ENCODE results near the gene SPATA31A3. TPM values are rescaled to one million over a fixed set of nuclear protein-coding genes. Genes with fewer than 3 reads are reported as not detected.
"Not testable (repeated sequence)": the region's sequence is repeated elsewhere in the genome, so short reads cannot be mapped to it uniquely, and the experiment has no call there.

SPATA31A3 gene
- not detected in 2 replicates for total RNA-seq (2021; fragmentation: NEBNext Ultra II Directional; extraction: Animal tissue kit (Norgen Biotek cat#: 25700))
- 0.05 TPM in 1 of 2 replicates, not detected in the other for polyA plus RNA-seq (2011; rRNA removed)
- 0.04 TPM for polyA plus RNA-seq (2011; cell fraction: cytosol; rRNA removed)
- 0.06 TPM for polyA plus RNA-seq (2011; cell fraction: nucleus; rRNA removed)
- polyA plus RNA-seq (2012, experiment 1 of 2), result 0.07 to 0.08 TPM in 2 of 4 replicates, not detected in the others
- polyA plus RNA-seq (2012, experiment 2 of 2), result not detected
- 0.02 TPM for polyA plus RNA-seq (2013, experiment 1 of 2)
- 0.02 TPM for polyA plus RNA-seq (2013, experiment 2 of 2)
- polyA minus RNA-seq (2011; rRNA and poly(A)+ RNA removed), result 0.10 TPM in 1 of 2 replicates, not detected in the other
- not detected for polyA minus RNA-seq (2011; cell fraction: cytosol; rRNA and poly(A)+ RNA removed)
- 0.20 TPM for polyA minus RNA-seq (2011; cell fraction: nucleus; rRNA and poly(A)+ RNA removed)
- long read RNA-seq, experiment 1, result 0 reads
- long read RNA-seq, experiment 2, result 0 reads

DNA sequence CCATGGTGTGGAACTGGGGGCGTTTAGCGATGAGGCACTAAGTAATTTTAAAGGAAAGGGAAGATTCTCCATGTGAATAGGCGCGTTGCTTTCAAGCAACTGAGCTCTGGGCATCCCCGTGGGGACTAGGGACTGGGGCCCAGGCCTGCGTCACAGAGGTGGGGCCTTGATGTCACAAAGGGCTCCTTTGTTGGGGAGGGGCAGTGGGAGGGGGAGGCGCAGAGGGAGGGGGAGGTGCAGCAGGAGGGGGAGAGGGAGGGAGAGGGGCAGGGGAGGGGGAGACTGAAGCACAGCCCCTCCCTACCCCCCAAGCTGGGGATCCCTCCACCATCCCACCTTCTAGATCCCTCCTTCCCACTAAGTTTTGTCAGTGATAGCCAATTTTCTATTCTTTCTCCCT lies at the start of gene SPATA31A3:
SPATA31A3 (minus strand) TSS at position 101 of the 400 bp plus-strand sequence; CDS start at position 72, 29 bp downstream.
- H3K9ac ChIP-seq (replicated peaks in 1 of 4; ENCODE audit: extremely low read depth in 1 of 4, low read depth in 3 of 4, low read length in 3 of 4); H3K23ac ChIP-seq (ENCODE audit: insufficient read length); H2AK5ac ChIP-seq (ENCODE audit: low read depth, low read length); H3K27me3 ChIP-seq (replicated peaks in 1 of 4; ENCODE audit: control insufficient read depth in 3 of 4, extremely low read depth in 1 of 4, insufficient read depth in 3 of 4, low read length in 3 of 4); H2BK120ac ChIP-seq (replicated peaks; ENCODE audit: low read depth, low read length); H2BK12ac ChIP-seq (ENCODE audit: low read depth, low read length); H3K56ac ChIP-seq (replicated peaks; ENCODE audit: insufficient read length, low read depth, low read length); POLR2A ChIA-PET (ENCODE audit: partially characterized antibody); H2BK5ac ChIP-seq (ENCODE audit: low read depth, low read length); FAIRE-seq; H4K91ac ChIP-seq (replicated peaks; ENCODE audit: insufficient read length, low read length); H2BK20ac ChIP-seq (ENCODE audit: low read length); H4K20me1 ChIP-seq (replicated peaks in 1 of 2; ENCODE audit: control insufficient read depth in 1 of 2, insufficient read depth in 2 of 2, low read length in 2 of 2); H4K8ac ChIP-seq (ENCODE audit: extremely low read depth, insufficient read depth, low read length); H3K4me3 ChIP-seq (ENCODE audit: extremely low read depth in 1 of 4, insufficient read depth in 2 of 4, low read depth in 3 of 4, low read length in 4 of 4); H3K9me3 ChIP-seq (ENCODE audit: insufficient read depth in 2 of 2, low read depth in 1 of 2, low read length in 1 of 2); H2AFZ ChIP-seq (ENCODE audit: low read length); H3K4me2 ChIP-seq (ENCODE audit: insufficient read depth in 1 of 2, low read depth in 2 of 2, low read length in 2 of 2); H3K27ac ChIP-seq (ENCODE audit: low read depth, low read length); H3K14ac ChIP-seq (ENCODE audit: insufficient read length); H2BK15ac ChIP-seq (ENCODE audit: low read length); CTCF ChIA-PET (ENCODE audit: partially characterized antibody); H3K79me1 ChIP-seq (ENCODE audit: low read depth, low read length); H3K4me1 ChIP-seq (replicated peaks in 1 of 4; ENCODE audit: control insufficient read depth in 3 of 4, insufficient read depth in 4 of 4, low read length in 3 of 4); H3K79me2 ChIP-seq (ENCODE audit: control insufficient read depth in 1 of 2, insufficient read depth in 2 of 2, low read length in 2 of 2); DNase-seq (ENCODE audit: low read depth in 1 of 2, low spot score in 2 of 2); H3K18ac ChIP-seq (ENCODE audit: extremely low read depth, low read length); H3K36me3 ChIP-seq (ENCODE audit: control insufficient read depth in 2 of 4, insufficient read depth in 4 of 4, low read length in 3 of 4); H4K5ac ChIP-seq (ENCODE audit: insufficient read length, low read depth, low read length); H3K4ac ChIP-seq (replicated peaks; ENCODE audit: insufficient read length, low read depth, low read length); H3K23me2 ChIP-seq (ENCODE audit: low read depth, low read length): not testable (repeated sequence)
- WGBS, 2 experiments (ENCODE audit: extremely low coverage in 1 of 2, insufficient coverage in 1 of 2, insufficient read length in 1 of 2, insufficient replicate concordance in 2 of 2, low coverage in 1 of 2, low lambda C conversion rate in 2 of 2, missing lambda C conversion rate in 1 of 2), result no CpG with 5 or more reads among the region's 7 CpGs

- H3K9ac ChIP-seq (replicated peaks in 1 of 4; ENCODE audit: extremely low read depth in 1 of 4, low read depth in 3 of 4, low read length in 3 of 4); FAIRE-seq; H3K27ac ChIP-seq (ENCODE audit: low read depth, low read length); H4K20me1 ChIP-seq (replicated peaks in 1 of 2; ENCODE audit: control insufficient read depth in 1 of 2, insufficient read depth in 2 of 2, low read length in 2 of 2); H3K9me3 ChIP-seq (ENCODE audit: insufficient read depth in 2 of 2, low read depth in 1 of 2, low read length in 1 of 2); H2BK20ac ChIP-seq (ENCODE audit: low read length); H3K4ac ChIP-seq (replicated peaks; ENCODE audit: insufficient read length, low read depth, low read length); H3K27me3 ChIP-seq (replicated peaks in 1 of 4; ENCODE audit: control insufficient read depth in 3 of 4, extremely low read depth in 1 of 4, insufficient read depth in 3 of 4, low read length in 3 of 4); H2BK5ac ChIP-seq (ENCODE audit: low read depth, low read length); H3K23ac ChIP-seq (ENCODE audit: insufficient read length); POLR2A ChIA-PET (ENCODE audit: partially characterized antibody); H3K18ac ChIP-seq (ENCODE audit: extremely low read depth, low read length); H3K4me1 ChIP-seq (replicated peaks in 1 of 4; ENCODE audit: control insufficient read depth in 3 of 4, insufficient read depth in 4 of 4, low read length in 3 of 4); H4K5ac ChIP-seq (ENCODE audit: insufficient read length, low read depth, low read length); H3K56ac ChIP-seq (replicated peaks; ENCODE audit: insufficient read length, low read depth, low read length); H2AK5ac ChIP-seq (ENCODE audit: low read depth, low read length); H3K23me2 ChIP-seq (ENCODE audit: low read depth, low read length); DNase-seq (ENCODE audit: low read depth in 1 of 2, low spot score in 2 of 2); H2BK120ac ChIP-seq (replicated peaks; ENCODE audit: low read depth, low read length); H3K79me1 ChIP-seq (ENCODE audit: low read depth, low read length); H4K8ac ChIP-seq (ENCODE audit: extremely low read depth, insufficient read depth, low read length); H4K91ac ChIP-seq (replicated peaks; ENCODE audit: insufficient read length, low read length); CTCF ChIA-PET (ENCODE audit: partially characterized antibody); H2BK12ac ChIP-seq (ENCODE audit: low read depth, low read length); H2BK15ac ChIP-seq (ENCODE audit: low read length); H3K36me3 ChIP-seq (ENCODE audit: control insufficient read depth in 2 of 4, insufficient read depth in 4 of 4, low read length in 3 of 4); H3K14ac ChIP-seq (ENCODE audit: insufficient read length); H2AFZ ChIP-seq (ENCODE audit: low read length); H3K4me2 ChIP-seq (ENCODE audit: insufficient read depth in 1 of 2, low read depth in 2 of 2, low read length in 2 of 2); H3K79me2 ChIP-seq (ENCODE audit: control insufficient read depth in 1 of 2, insufficient read depth in 2 of 2, low read length in 2 of 2); H3K4me3 ChIP-seq (ENCODE audit: extremely low read depth in 1 of 4, insufficient read depth in 2 of 4, low read depth in 3 of 4, low read length in 4 of 4): not testable (repeated sequence)
- WGBS, 2 experiments (ENCODE audit: extremely low coverage in 1 of 2, insufficient coverage in 1 of 2, insufficient read length in 1 of 2, insufficient replicate concordance in 2 of 2, low coverage in 1 of 2, low lambda C conversion rate in 2 of 2, missing lambda C conversion rate in 1 of 2), result 97% methylated on average over 9 of the region's 11 CpGs; no CpG with 5 or more reads in 1 of the 2 experiments
These were observed 39.8 kb downstream of the SPATA31A3 start for GRCh38 chr9:66952576-66952975.

All from H1 (cell line).